ENCODE data around the gene PPP3CA. TPM values are rescaled to one million over a fixed set of nuclear protein-coding genes. Genes with fewer than 3 reads are reported as not detected.

PPP3CA gene
- total RNA-seq, 1 donor from 2014 or later, result 40.2 TPM

- H3K27me3 ChIP-seq (ENCODE audit: control insufficient read depth in 3 of 3, insufficient read depth in 3 of 3, low read length in 3 of 3), result no peaks in the 10 kb centered on the region
- H3K27ac ChIP-seq (ENCODE audit: low read depth, low read length), result no peak overlapping the region
- H3K9ac ChIP-seq (ENCODE audit: low read depth in 1 of 3, low read length in 3 of 3), result no peak overlapping the region
- peaks cover 3 to 14% (median 13%) of the 10 kb centered on the region in 3 donors for H3K4me1 ChIP-seq (ENCODE audit: control insufficient read depth in 3 of 3, insufficient read depth in 3 of 3, low read length in 3 of 3)
- H3K4me3 ChIP-seq (ENCODE audit: low read length in 3 of 3), result no peak overlapping the region
- H3K36me3 ChIP-seq (ENCODE audit: control insufficient read depth in 3 of 3, insufficient read depth in 3 of 3, low read length in 3 of 3), result no peaks in the 10 kb centered on the region
- no peaks in the 10 kb centered on the region for H3K9me3 ChIP-seq (ENCODE audit: control insufficient read depth in 3 of 3, low read length in 3 of 3)
Measured at GRCh38 chr4:101309925-101310324, 37.4 kb downstream of the PPP3CA start.

- Histone ChIP-seq H3K9me3 (ENCODE audit: control insufficient read depth in 3 of 3, low read length in 3 of 3) (no peaks in the 10 kb centered on the region), H3K4me1 (ENCODE audit: control insufficient read depth in 3 of 3, insufficient read depth in 3 of 3, low read length in 3 of 3) (peaks cover 3 to 14% (median 13%) of the 10 kb centered on the region in 3 donors), H3K4me3 (ENCODE audit: low read length in 3 of 3) (no peak overlapping the region), H3K9ac (ENCODE audit: low read depth in 1 of 3, low read length in 3 of 3) (no peak overlapping the region), H3K27me3 (ENCODE audit: control insufficient read depth in 3 of 3, insufficient read depth in 3 of 3, low read length in 3 of 3) (no peaks in the 10 kb centered on the region), H3K27ac (ENCODE audit: low read depth, low read length) (no peak overlapping the region), H3K36me3 (ENCODE audit: control insufficient read depth in 3 of 3, insufficient read depth in 3 of 3, low read length in 3 of 3) (no peaks in the 10 kb centered on the region)
Measured at GRCh38 chr4:101307899-101308298, 39.4 kb downstream of the PPP3CA start.

GRCh38 chr4:101306764-101307615, 40.3 kb downstream of the PPP3CA start:
- Histone ChIP-seq H3K9me3 (ENCODE audit: control insufficient read depth in 3 of 3, low read length in 3 of 3) (no peaks in the 10 kb centered on the region), H3K27me3 (ENCODE audit: control insufficient read depth in 3 of 3, insufficient read depth in 3 of 3, low read length in 3 of 3) (no peaks in the 10 kb centered on the region), H3K9ac (ENCODE audit: low read depth in 1 of 3, low read length in 3 of 3) (no peak overlapping the region), H3K27ac (ENCODE audit: low read depth, low read length) (no peak overlapping the region), H3K36me3 (ENCODE audit: control insufficient read depth in 3 of 3, insufficient read depth in 3 of 3, low read length in 3 of 3) (no peaks in the 10 kb centered on the region), H3K4me3 (ENCODE audit: low read length in 3 of 3) (no peak overlapping the region), H3K4me1 (ENCODE audit: control insufficient read depth in 3 of 3, insufficient read depth in 3 of 3, low read length in 3 of 3) (peaks cover 3 to 14% (median 13%) of the 10 kb centered on the region in 3 donors)

- Histone ChIP-seq H3K4me1 (ENCODE audit: control insufficient read depth in 3 of 3, insufficient read depth in 3 of 3, low read length in 3 of 3) (peaks cover 3 to 14% (median 13%) of the 10 kb centered on the region in 3 donors), H3K27ac (ENCODE audit: low read depth, low read length) (no peak overlapping the region), H3K27me3 (ENCODE audit: control insufficient read depth in 3 of 3, insufficient read depth in 3 of 3, low read length in 3 of 3) (no peaks in the 10 kb centered on the region), H3K4me3 (ENCODE audit: low read length in 3 of 3) (no peak overlapping the region), H3K9me3 (ENCODE audit: control insufficient read depth in 3 of 3, low read length in 3 of 3) (no peaks in the 10 kb centered on the region), H3K36me3 (ENCODE audit: control insufficient read depth in 3 of 3, insufficient read depth in 3 of 3, low read length in 3 of 3) (no peaks in the 10 kb centered on the region), H3K9ac (ENCODE audit: low read depth in 1 of 3, low read length in 3 of 3) (no peak overlapping the region)
Measured at GRCh38 chr4:101306225-101306624, 41.1 kb downstream of the PPP3CA start.

GRCh38 chr4:101304916-101305315, 42.4 kb downstream of the PPP3CA start:
- H3K27ac ChIP-seq (ENCODE audit: low read depth, low read length), result no peak overlapping the region
- H3K36me3 ChIP-seq (ENCODE audit: control insufficient read depth in 3 of 3, insufficient read depth in 3 of 3, low read length in 3 of 3), result no peaks in the 10 kb centered on the region

GRCh38 chr4:101299899-101300540, 47.3 kb downstream of the PPP3CA start:
- Histone ChIP-seq H3K27ac (ENCODE audit: low read depth, low read length) (no peak overlapping the region), H3K4me1 (ENCODE audit: control insufficient read depth in 3 of 3, insufficient read depth in 3 of 3, low read length in 3 of 3) (no peaks in the 10 kb centered on the region), H3K4me3 (ENCODE audit: low read length in 3 of 3) (no peak overlapping the region), H3K36me3 (ENCODE audit: control insufficient read depth in 3 of 3, insufficient read depth in 3 of 3, low read length in 3 of 3) (no peaks in the 10 kb centered on the region), H3K27me3 (ENCODE audit: control insufficient read depth in 3 of 3, insufficient read depth in 3 of 3, low read length in 3 of 3) (no peaks in the 10 kb centered on the region), H3K9me3 (ENCODE audit: control insufficient read depth in 3 of 3, low read length in 3 of 3) (no peaks in the 10 kb centered on the region), H3K9ac (ENCODE audit: low read depth in 1 of 3, low read length in 3 of 3) (no peak overlapping the region)

More at GRCh38 chr4:101304916-101305315, 42.4 kb downstream of the PPP3CA start:
- Histone ChIP-seq H3K9me3 (ENCODE audit: control insufficient read depth in 3 of 3, low read length in 3 of 3) (no peaks in the 10 kb centered on the region), H3K9ac (ENCODE audit: low read depth in 1 of 3, low read length in 3 of 3) (no peak overlapping the region), H3K4me3 (ENCODE audit: low read length in 3 of 3) (no peak overlapping the region), H3K27me3 (ENCODE audit: control insufficient read depth in 3 of 3, insufficient read depth in 3 of 3, low read length in 3 of 3) (no peaks in the 10 kb centered on the region), H3K4me1 (ENCODE audit: control insufficient read depth in 3 of 3, insufficient read depth in 3 of 3, low read length in 3 of 3) (peaks cover 3 to 14% (median 13%) of the 10 kb centered on the region in 3 donors)

GRCh38 chr4:101299021-101299420, 48.3 kb downstream of the PPP3CA start:
- H3K4me1 ChIP-seq (ENCODE audit: control insufficient read depth in 3 of 3, insufficient read depth in 3 of 3, low read length in 3 of 3), result no peaks in the 10 kb centered on the region
- H3K9ac ChIP-seq (ENCODE audit: low read depth in 1 of 3, low read length in 3 of 3), result no peak overlapping the region
- no peak overlapping the region for H3K27ac ChIP-seq (ENCODE audit: low read depth, low read length)
- H3K4me3 ChIP-seq (ENCODE audit: low read length in 3 of 3), result no peak overlapping the region
- no peaks in the 10 kb centered on the region for H3K36me3 ChIP-seq (ENCODE audit: control insufficient read depth in 3 of 3, insufficient read depth in 3 of 3, low read length in 3 of 3)
- no peaks in the 10 kb centered on the region for H3K9me3 ChIP-seq (ENCODE audit: control insufficient read depth in 3 of 3, low read length in 3 of 3)
- H3K27me3 ChIP-seq (ENCODE audit: control insufficient read depth in 3 of 3, insufficient read depth in 3 of 3, low read length in 3 of 3), result no peaks in the 10 kb centered on the region

GRCh38 chr4:101295691-101296090, 51.6 kb downstream of the PPP3CA start:
- Histone ChIP-seq H3K27ac (ENCODE audit: low read depth, low read length) (no peak overlapping the region), H3K4me3 (ENCODE audit: low read length in 3 of 3) (no peak overlapping the region), H3K9me3 (ENCODE audit: control insufficient read depth in 3 of 3, low read length in 3 of 3) (no peaks in the 10 kb centered on the region), H3K36me3 (ENCODE audit: control insufficient read depth in 3 of 3, insufficient read depth in 3 of 3, low read length in 3 of 3) (no peaks in the 10 kb centered on the region), H3K9ac (ENCODE audit: low read depth in 1 of 3, low read length in 3 of 3) (no peak overlapping the region), H3K27me3 (ENCODE audit: control insufficient read depth in 3 of 3, insufficient read depth in 3 of 3, low read length in 3 of 3) (no peaks in the 10 kb centered on the region), H3K4me1 (ENCODE audit: control insufficient read depth in 3 of 3, insufficient read depth in 3 of 3, low read length in 3 of 3) (peaks cover 6 to 15% (median 10%) of the 10 kb centered on the region in 3 donors)

- no peaks in the 10 kb centered on the region for H3K9me3 ChIP-seq (ENCODE audit: control insufficient read depth in 3 of 3, low read length in 3 of 3)
- H3K27me3 ChIP-seq (ENCODE audit: control insufficient read depth in 3 of 3, insufficient read depth in 3 of 3, low read length in 3 of 3), result no peaks in the 10 kb centered on the region
- H3K27ac ChIP-seq (ENCODE audit: low read depth, low read length), result no peak overlapping the region
- no peaks in the 10 kb centered on the region for H3K36me3 ChIP-seq (ENCODE audit: control insufficient read depth in 3 of 3, insufficient read depth in 3 of 3, low read length in 3 of 3)
- no peak overlapping the region for H3K4me3 ChIP-seq (ENCODE audit: low read length in 3 of 3)
- H3K4me1 ChIP-seq (ENCODE audit: control insufficient read depth in 3 of 3, insufficient read depth in 3 of 3, low read length in 3 of 3), result peaks cover 7 to 22% (median 12%) of the 10 kb centered on the region in 3 donors
- no peak overlapping the region for H3K9ac ChIP-seq (ENCODE audit: low read depth in 1 of 3, low read length in 3 of 3)
Measured at GRCh38 chr4:101294597-101294996, 52.7 kb downstream of the PPP3CA start.

GRCh38 chr4:101292901-101293300, 54.4 kb downstream of the PPP3CA start:
- Histone ChIP-seq H3K27ac (ENCODE audit: low read depth, low read length) (no peak overlapping the region), H3K27me3 (ENCODE audit: control insufficient read depth in 3 of 3, insufficient read depth in 3 of 3, low read length in 3 of 3) (no peaks in the 10 kb centered on the region), H3K36me3 (ENCODE audit: control insufficient read depth in 3 of 3, insufficient read depth in 3 of 3, low read length in 3 of 3) (no peaks in the 10 kb centered on the region), H3K4me1 (ENCODE audit: control insufficient read depth in 3 of 3, insufficient read depth in 3 of 3, low read length in 3 of 3) (peaks cover 12 to 25% (median 15%) of the 10 kb centered on the region in 3 donors), H3K4me3 (ENCODE audit: low read length in 3 of 3) (no peak overlapping the region), H3K9me3 (ENCODE audit: control insufficient read depth in 3 of 3, low read length in 3 of 3) (no peaks in the 10 kb centered on the region), H3K9ac (ENCODE audit: low read depth in 1 of 3, low read length in 3 of 3) (no peak overlapping the region)
